Rectal smooth muscle tissue (tissue), 1 donor: ENCODE data around the gene SIRPA.

Experiments used
- H3K27ac ChIP-seq: one replicate; pipeline ENCODE4 v1.7.0; 2013; ENCODE audit warnings: low read depth, low read length, inconsistent platforms
- H3K27me3 ChIP-seq: one replicate; pipeline ENCODE4 v1.7.0; 2013; ENCODE audit warnings: low read length; ENCODE audit not compliant: control insufficient read depth, insufficient read depth
- H3K36me3 ChIP-seq: one replicate; pipeline ENCODE4 v1.7.0; 2013; ENCODE audit warnings: low read length; ENCODE audit not compliant: control insufficient read depth, insufficient read depth
- H3K4me1 ChIP-seq: one replicate; pipeline ENCODE4 v1.7.0; 2013; ENCODE audit warnings: low read length; ENCODE audit not compliant: control insufficient read depth, insufficient read depth
- H3K4me3 ChIP-seq: one replicate; pipeline ENCODE4 v1.7.0; 2013; ENCODE audit warnings: low read length
- H3K9ac ChIP-seq: one replicate; pipeline ENCODE4 v1.7.0; 2013; ENCODE audit warnings: low read length

Gene SIRPA

GRCh38 chr20:1858871-1859270, 36.3 kb upstream of the SIRPA start:
- Histone ChIP-seq H3K9ac (no peak overlapping the region), H3K4me3 (no peak overlapping the region), H3K36me3 (no peaks in the 10 kb centered on the region), H3K4me1 (no peaks in the 10 kb centered on the region), H3K27ac (no peak overlapping the region), H3K27me3 (no peaks in the 10 kb centered on the region)

GRCh38 chr20:1860446-1860845, 34.8 kb upstream of the SIRPA start:
- Histone ChIP-seq H3K4me3 (no peak overlapping the region), H3K9ac (no peak overlapping the region), H3K27ac (no peak overlapping the region), H3K4me1 (no peaks in the 10 kb centered on the region), H3K36me3 (no peaks in the 10 kb centered on the region), H3K27me3 (no peaks in the 10 kb centered on the region)

- H3K36me3 ChIP-seq = no peaks in the 10 kb centered on the region
- no peak overlapping the region for H3K9ac ChIP-seq
- no peak overlapping the region for H3K4me3 ChIP-seq
- H3K27ac ChIP-seq = no peak overlapping the region
- H3K4me1 ChIP-seq = no peaks in the 10 kb centered on the region
- H3K27me3 ChIP-seq = no peaks in the 10 kb centered on the region
Observed at GRCh38 chr20:1861347-1861976, 33.7 kb upstream of the SIRPA start.

- Histone ChIP-seq H3K4me3 (no peak overlapping the region), H3K9ac (no peak overlapping the region), H3K4me1 (no peaks in the 10 kb centered on the region), H3K36me3 (no peaks in the 10 kb centered on the region), H3K27ac (no peak overlapping the region), H3K27me3 (no peaks in the 10 kb centered on the region)
Observed at GRCh38 chr20:1861996-1862662, 33.1 kb upstream of the SIRPA start.

GRCh38 chr20:1862663-1863053, 32.5 kb upstream of the SIRPA start:
- H3K4me1 ChIP-seq = no peaks in the 10 kb centered on the region
- H3K9ac ChIP-seq = no peak overlapping the region
- no peaks in the 10 kb centered on the region for H3K27me3 ChIP-seq
- no peak overlapping the region for H3K27ac ChIP-seq
- H3K36me3 ChIP-seq = no peaks in the 10 kb centered on the region
- no peak overlapping the region for H3K4me3 ChIP-seq

GRCh38 chr20:1863296-1863695, 31.9 kb upstream of the SIRPA start:
- Histone ChIP-seq H3K4me1 (no peaks in the 10 kb centered on the region), H3K36me3 (no peaks in the 10 kb centered on the region), H3K27me3 (no peaks in the 10 kb centered on the region), H3K4me3 (no peak overlapping the region), H3K27ac (no peak overlapping the region), H3K9ac (no peak overlapping the region)

- Histone ChIP-seq H3K36me3 (no peaks in the 10 kb centered on the region), H3K27ac (no peak overlapping the region), H3K9ac (no peak overlapping the region), H3K27me3 (no peaks in the 10 kb centered on the region), H3K4me1 (no peaks in the 10 kb centered on the region), H3K4me3 (no peak overlapping the region)
Observed at GRCh38 chr20:1866834-1867233, 28.4 kb upstream of the SIRPA start.

GRCh38 chr20:1867495-1868260, 27.5 kb upstream of the SIRPA start:
- Histone ChIP-seq H3K9ac (no peak overlapping the region), H3K36me3 (no peaks in the 10 kb centered on the region), H3K4me3 (no peak overlapping the region), H3K27me3 (no peaks in the 10 kb centered on the region), H3K4me1 (no peaks in the 10 kb centered on the region), H3K27ac (no peak overlapping the region)

GRCh38 chr20:1868856-1869255, 26.4 kb upstream of the SIRPA start:
- no peak overlapping the region for H3K27ac ChIP-seq
- no peak overlapping the region for H3K9ac ChIP-seq
- H3K4me1 ChIP-seq = no peaks in the 10 kb centered on the region
- no peaks in the 10 kb centered on the region for H3K36me3 ChIP-seq
- H3K27me3 ChIP-seq = no peaks in the 10 kb centered on the region
- H3K4me3 ChIP-seq = no peak overlapping the region

GRCh38 chr20:1870323-1870722, 24.9 kb upstream of the SIRPA start:
- H3K4me1 ChIP-seq = no peaks in the 10 kb centered on the region
- H3K4me3 ChIP-seq = no peak overlapping the region
- no peaks in the 10 kb centered on the region for H3K36me3 ChIP-seq
- no peaks in the 10 kb centered on the region for H3K27me3 ChIP-seq
- H3K27ac ChIP-seq = no peak overlapping the region
- no peak overlapping the region for H3K9ac ChIP-seq

GRCh38 chr20:1870792-1871550, 24.2 kb upstream of the SIRPA start:
- no peak overlapping the region for H3K4me3 ChIP-seq
- H3K27ac ChIP-seq = no peak overlapping the region
- H3K4me1 ChIP-seq = no peaks in the 10 kb centered on the region
- H3K27me3 ChIP-seq = no peaks in the 10 kb centered on the region
- H3K9ac ChIP-seq = no peak overlapping the region
- H3K36me3 ChIP-seq = no peaks in the 10 kb centered on the region

- no peaks in the 10 kb centered on the region for H3K27me3 ChIP-seq
- H3K36me3 ChIP-seq = no peaks in the 10 kb centered on the region
- no peak overlapping the region for H3K9ac ChIP-seq
- no peaks in the 10 kb centered on the region for H3K4me1 ChIP-seq
- H3K27ac ChIP-seq = no peak overlapping the region
- no peak overlapping the region for H3K4me3 ChIP-seq
Observed at GRCh38 chr20:1871807-1872458, 23.3 kb upstream of the SIRPA start.
